HG03060 (cell line): ENCODE data around the gene MYO1F.
"Not testable (repeated sequence)": the region's sequence is repeated elsewhere in the genome, so short reads cannot be mapped to it uniquely, and the experiment has no call there.

Experiments used
- ATAC-seq: cut with Tn5 transposase; IDR thresholded peaks from one replicate; pipeline ENCODE4 v1.9.1; 2021; ENCODE audit warnings: low read depth, moderate number of reproducible peaks; ENCODE audit not compliant: unreplicated experiment

Gene MYO1F

GRCh38 chr19:8567522-8568172 is 9.6 kb downstream of the MYO1F start:
- no peak for ATAC-seq

GRCh38 chr19:8566855-8567254 is 10.4 kb downstream of the MYO1F start:
- no peak for ATAC-seq

GRCh38 chr19:8564866-8565265 is 12.4 kb downstream of the MYO1F start:
- ATAC-seq, result not testable (repeated sequence)

GRCh38 chr19:8561075-8561764 is 16.0 kb downstream of the MYO1F start:
- ATAC-seq, result no peak

GRCh38 chr19:8558325-8558724 is 18.9 kb downstream of the MYO1F start:
- no peak for ATAC-seq

GRCh38 chr19:8557642-8558238 is 19.5 kb downstream of the MYO1F start:
- ATAC-seq, result no peak

- not testable (repeated sequence) for ATAC-seq
Measured at GRCh38 chr19:8553729-8554128, 23.5 kb downstream of the MYO1F start.

GRCh38 chr19:8552810-8553209 is 24.4 kb downstream of the MYO1F start:
- ATAC-seq, result no peak

GRCh38 chr19:8550070-8550469 is 27.2 kb downstream of the MYO1F start:
- no peak for ATAC-seq

GRCh38 chr19:8545743-8546142 is 31.5 kb downstream of the MYO1F start:
- no peak for ATAC-seq

GRCh38 chr19:8544168-8544567 is 33.1 kb downstream of the MYO1F start:
- ATAC-seq, result no peak

- ATAC-seq, result no peak
Measured at GRCh38 chr19:8539621-8540149, 37.6 kb downstream of the MYO1F start.

- ATAC-seq, result no peak
Measured at GRCh38 chr19:8537099-8537498, 40.1 kb downstream of the MYO1F start.

GRCh38 chr19:8536282-8536681 is 41.0 kb downstream of the MYO1F start:
- no peak for ATAC-seq

GRCh38 chr19:8532225-8532624 is 45.0 kb downstream of the MYO1F start:
- no peak for ATAC-seq

GRCh38 chr19:8531470-8531869 is 45.8 kb downstream of the MYO1F start:
- ATAC-seq, result no peak

- ATAC-seq, result no peak
Measured at GRCh38 chr19:8530061-8530679, 47.1 kb downstream of the MYO1F start.

- no peak for ATAC-seq
Measured at GRCh38 chr19:8529369-8530006, 47.8 kb downstream of the MYO1F start.

- no peak for ATAC-seq
Measured at GRCh38 chr19:8528500-8528899, 48.7 kb downstream of the MYO1F start.

GRCh38 chr19:8526345-8527091 is 50.7 kb downstream of the MYO1F start:
- no peak for ATAC-seq
